Stomach smooth muscle (tissue), 2 donors: ENCODE measurements around the gene PTPA.

Source experiments
- H3K27ac ChIP-seq: one replicate; pipeline ENCODE4 v1.7.0; 2013; ENCODE audit warnings: mild to moderate bottlenecking, low read length, inconsistent platforms
- H3K27me3 ChIP-seq, 2 donors: one replicate each; pipeline ENCODE4 v1.7.0; 2013; ENCODE audit warnings: low read length in 2 of 2; ENCODE audit not compliant: insufficient read depth in 2 of 2, control insufficient read depth in 1 of 2
- H3K36me3 ChIP-seq, 2 donors: one replicate each; pipeline ENCODE4 v1.7.0; 2013; ENCODE audit warnings: low read length in 2 of 2; ENCODE audit not compliant: control insufficient read depth in 2 of 2, insufficient read depth in 2 of 2
- H3K4me1 ChIP-seq: one replicate; pipeline ENCODE4 v1.7.0; 2013; ENCODE audit warnings: low read length; ENCODE audit not compliant: control insufficient read depth, insufficient read depth
- H3K4me3 ChIP-seq, 2 donors: one replicate each; pipeline ENCODE4 v1.7.0; 2013; ENCODE audit warnings: low read length in 2 of 2
- H3K9ac ChIP-seq, 2 donors: one replicate each; pipeline ENCODE4 v1.7.0; 2013; ENCODE audit warnings: low read length in 2 of 2, mild to moderate bottlenecking in 1 of 2
- H3K9me3 ChIP-seq, 2 donors: one replicate each; pipeline ENCODE4 v1.7.0; 2013; ENCODE audit warnings: low read length in 2 of 2; ENCODE audit not compliant: control insufficient read depth in 2 of 2
- donor health status: healthy.
- donor health status: Pancreatic carcinoma.

The PTPA gene

GRCh38 chr9:129084087-129084486 is 27.1 kb upstream of the PTPA start:
- peaks cover 27% of the 10 kb centered on the region for H3K4me1 ChIP-seq
- H3K9me3 ChIP-seq: no peaks in the 10 kb centered on the region
- no peak overlapping the region for H3K27ac ChIP-seq
- H3K36me3 ChIP-seq: peaks cover 13 to 28% of the 10 kb centered on the region in 2 donors
- H3K27me3 ChIP-seq: no peaks in the 10 kb centered on the region
- no peak overlapping the region for H3K4me3 ChIP-seq
- H3K9ac ChIP-seq: no peak overlapping the region

DNA sequence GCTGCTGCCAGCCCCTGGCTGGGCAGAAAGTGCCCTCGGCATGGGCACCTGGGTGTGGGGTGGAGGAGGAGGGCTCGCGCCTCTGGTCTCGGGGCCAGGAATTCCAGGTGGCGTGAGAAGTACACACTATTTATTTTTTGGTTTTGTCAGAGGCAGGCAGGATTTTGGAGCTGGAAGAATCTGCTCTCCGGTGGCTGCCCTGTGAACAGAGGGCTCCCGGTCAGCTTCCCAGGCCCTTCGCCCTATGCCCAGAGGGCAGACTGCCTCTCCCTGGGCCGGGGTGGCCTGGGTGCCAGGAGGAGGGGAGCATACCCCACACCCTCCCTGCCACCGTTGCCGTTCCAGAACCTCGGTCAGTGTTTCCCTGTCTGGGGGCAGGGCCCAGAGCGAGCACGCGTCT is 22.0 kb upstream of the PTPA start:
- Histone ChIP-seq H3K36me3 (peaks cover 15 to 26% of the 10 kb centered on the region in 2 donors), H3K4me1 (no peaks in the 10 kb centered on the region), H3K9me3 (no peaks in the 10 kb centered on the region), H3K27ac (no peak overlapping the region), H3K4me3 (no peak overlapping the region), H3K9ac (no peak overlapping the region), H3K27me3 (no peaks in the 10 kb centered on the region)

GRCh38 chr9:129093602-129094386 is 17.4 kb upstream of the PTPA start:
- Histone ChIP-seq H3K4me3 (no peak overlapping the region), H3K27ac (no peak overlapping the region), H3K36me3 (peaks cover 16 to 24% of the 10 kb centered on the region in 2 donors), H3K4me1 (no peaks in the 10 kb centered on the region), H3K9me3 (no peaks in the 10 kb centered on the region), H3K9ac (no peak overlapping the region), H3K27me3 (no peaks in the 10 kb centered on the region)

GRCh38 chr9:129094387-129095169 is 16.6 kb upstream of the PTPA start:
- no peaks in the 10 kb centered on the region for H3K27me3 ChIP-seq
- H3K9ac ChIP-seq: no peak overlapping the region
- H3K36me3 ChIP-seq: peaks cover 10 to 23% of the 10 kb centered on the region in 2 donors
- H3K27ac ChIP-seq: no peak overlapping the region
- no peaks in the 10 kb centered on the region for H3K4me1 ChIP-seq
- no peak overlapping the region for H3K4me3 ChIP-seq
- no peaks in the 10 kb centered on the region for H3K9me3 ChIP-seq

GRCh38 chr9:129095170-129095667 is 16.0 kb upstream of the PTPA start:
- H3K9me3 ChIP-seq: no peaks in the 10 kb centered on the region
- H3K9ac ChIP-seq: no peak overlapping the region
- H3K27ac ChIP-seq: no peak overlapping the region
- no peaks in the 10 kb centered on the region for H3K4me1 ChIP-seq
- no peaks in the 10 kb centered on the region for H3K27me3 ChIP-seq
- H3K36me3 ChIP-seq: peaks cover 14 to 24% of the 10 kb centered on the region in 2 donors
- no peak overlapping the region for H3K4me3 ChIP-seq

- H3K4me1 ChIP-seq: no peaks in the 10 kb centered on the region
- H3K36me3 ChIP-seq: peaks cover 14 to 23% of the 10 kb centered on the region in 2 donors
- H3K9ac ChIP-seq: no peak overlapping the region
- H3K27me3 ChIP-seq: no peaks in the 10 kb centered on the region
- no peak overlapping the region for H3K27ac ChIP-seq
- no peaks in the 10 kb centered on the region for H3K9me3 ChIP-seq
- no peak overlapping the region for H3K4me3 ChIP-seq
Observed at GRCh38 chr9:129095908-129096307, 15.3 kb upstream of the PTPA start.

- Histone ChIP-seq H3K4me3 (no peak overlapping the region), H3K9ac (no peak overlapping the region), H3K9me3 (no peaks in the 10 kb centered on the region), H3K27me3 (no peaks in the 10 kb centered on the region), H3K4me1 (no peaks in the 10 kb centered on the region), H3K36me3 (peaks cover 14 to 26% of the 10 kb centered on the region in 2 donors), H3K27ac (no peak overlapping the region)
Observed at GRCh38 chr9:129097671-129098306, 13.4 kb upstream of the PTPA start.

GRCh38 chr9:129098328-129098727 is 12.9 kb upstream of the PTPA start:
- Histone ChIP-seq H3K9ac (no peak overlapping the region), H3K36me3 (peaks cover 14 to 26% of the 10 kb centered on the region in 2 donors), H3K9me3 (no peaks in the 10 kb centered on the region), H3K27me3 (no peaks in the 10 kb centered on the region), H3K4me1 (no peaks in the 10 kb centered on the region), H3K4me3 (no peak overlapping the region), H3K27ac (no peak overlapping the region)

- Histone ChIP-seq H3K27me3 (no peaks in the 10 kb centered on the region), H3K27ac (no peak overlapping the region), H3K4me1 (no peaks in the 10 kb centered on the region), H3K9ac (no peak overlapping the region), H3K9me3 (no peaks in the 10 kb centered on the region), H3K36me3 (peaks cover 12 to 24% of the 10 kb centered on the region in 2 donors), H3K4me3 (no peak overlapping the region)
Observed at GRCh38 chr9:129100383-129101169, 10.6 kb upstream of the PTPA start.

DNA sequence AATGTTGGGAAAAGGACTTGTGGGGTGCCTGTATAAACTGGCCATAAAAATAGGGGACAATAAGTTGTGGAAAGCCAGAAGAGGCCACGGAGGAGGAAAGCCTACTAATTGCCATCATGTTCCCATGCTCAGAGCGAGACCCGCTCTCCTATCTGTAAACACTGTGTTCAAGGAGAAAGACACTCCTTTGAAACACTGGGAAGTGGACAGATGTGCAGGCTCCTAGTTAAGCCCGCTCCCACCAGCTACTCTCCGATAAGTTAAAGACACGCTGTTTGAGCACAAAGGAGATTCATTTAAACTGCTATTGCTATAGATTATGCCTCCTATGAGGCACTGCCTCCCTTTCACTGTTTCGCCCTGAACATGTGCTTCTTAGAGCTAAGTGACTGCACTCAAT is 9.9 kb upstream of the PTPA start:
- Histone ChIP-seq H3K9ac (no peak overlapping the region), H3K36me3 (peaks cover 5 to 24% of the 10 kb centered on the region in 2 donors), H3K4me3 (no peak overlapping the region), H3K4me1 (no peaks in the 10 kb centered on the region), H3K27ac (no peak overlapping the region), H3K27me3 (no peaks in the 10 kb centered on the region), H3K9me3 (no peaks in the 10 kb centered on the region)
